H9 (cell line): Measurements from ENCODE around the gene CEP164. TPM values are rescaled to one million over a fixed set of nuclear protein-coding genes. Genes with fewer than 3 reads are reported as not detected.
A peak's percentile ranks its signal among the peaks of the same experiment; 100 is the strongest.

Experiments
- DNase-seq: peaks from one replicate; pipeline ENCODE4 v3.0.0-alpha.2; 2017
- H2AFZ ChIP-seq: one replicate; pipeline ENCODE4 v1.6.1; 2013; ENCODE audit warnings: mild to moderate bottlenecking, low read length, control low read depth, moderate library complexity
- H2AK5ac ChIP-seq: 2 replicates; pipeline ENCODE4 v1.6.1; 2013; ENCODE audit warnings: low read length, control low read depth, mixed read lengths; ENCODE audit not compliant: insufficient read length
- H2BK120ac ChIP-seq: one replicate; pipeline ENCODE4 v1.6.1; 2013; ENCODE audit warnings: low read depth, mild to moderate bottlenecking, low read length, control low read depth, inconsistent platforms; ENCODE audit not compliant: poor library complexity, severe bottlenecking
- H2BK12ac ChIP-seq: 2 replicates; pipeline ENCODE4 v1.6.1; 2013; ENCODE audit warnings: low read length, control low read depth, mixed read lengths, low read depth; ENCODE audit not compliant: insufficient read length
- H2BK15ac ChIP-seq: 2 replicates; pipeline ENCODE4 v1.6.1; 2013; ENCODE audit warnings: low read depth, low read length, control low read depth
- H2BK20ac ChIP-seq: one replicate; pipeline ENCODE4 v1.6.1; 2013; ENCODE audit warnings: low read depth, mild to moderate bottlenecking, low read length, control low read depth, inconsistent platforms; ENCODE audit not compliant: poor library complexity, severe bottlenecking
- H2BK5ac ChIP-seq: 2 replicates; pipeline ENCODE4 v1.6.1; 2013; ENCODE audit warnings: low read length, control low read depth, mixed read lengths; ENCODE audit not compliant: insufficient read length
- H3K14ac ChIP-seq: 2 replicates; pipeline ENCODE4 v1.6.1; 2013; ENCODE audit warnings: low read length, control low read depth; ENCODE audit not compliant: insufficient read depth
- H3K18ac ChIP-seq: 2 replicates; pipeline ENCODE4 v1.6.1; 2013; ENCODE audit warnings: low read depth, mild to moderate bottlenecking, mixed read lengths, low read length, control low read depth; ENCODE audit not compliant: insufficient read length
- H3K23ac ChIP-seq: 2 replicates; pipeline ENCODE4 v1.6.1; 2013; ENCODE audit warnings: low read length, control low read depth, mixed read lengths, low read depth; ENCODE audit not compliant: insufficient read length
- H3K23me2 ChIP-seq: 2 replicates; pipeline ENCODE4 v1.6.1; 2013; ENCODE audit warnings: low read depth, mild to moderate bottlenecking, mixed read lengths, low read length, control low read depth; ENCODE audit not compliant: insufficient read length, poor library complexity, severe bottlenecking
- H3K27ac ChIP-seq: 2 replicates; pipeline ENCODE4 v1.5.1; 2013; ENCODE audit warnings: low read length, control low read depth, mixed read lengths, low read depth; ENCODE audit not compliant: insufficient read length
- H3K27me3 ChIP-seq: 2 replicates; pipeline ENCODE4 v1.6.1; 2013; ENCODE audit warnings: low read length, control low read depth, inconsistent platforms; ENCODE audit not compliant: insufficient read depth
- H3K4ac ChIP-seq: 2 replicates; pipeline ENCODE4 v1.6.1; 2013; ENCODE audit warnings: low read depth, mild to moderate bottlenecking, control low read depth, inconsistent platforms, low read length, moderate library complexity
- H3K4me1 ChIP-seq: 2 replicates; pipeline ENCODE4 v1.6.1; 2013; ENCODE audit warnings: low read length, control low read depth, inconsistent platforms; ENCODE audit not compliant: insufficient read depth
- H3K4me2 ChIP-seq: 2 replicates; pipeline ENCODE4 v1.6.1; 2013; ENCODE audit warnings: low read length, control low read depth, mixed read lengths; ENCODE audit not compliant: insufficient read length, insufficient read depth
- H3K56ac ChIP-seq: 2 replicates; pipeline ENCODE4 v1.6.1; 2013; ENCODE audit warnings: low read depth, mild to moderate bottlenecking, mixed read lengths, low read length, control low read depth; ENCODE audit not compliant: insufficient read length
- H3K79me1 ChIP-seq: 2 replicates; pipeline ENCODE4 v1.6.1; 2013; ENCODE audit warnings: low read depth, mild to moderate bottlenecking, moderate library complexity, low read length, control low read depth, inconsistent platforms; ENCODE audit not compliant: insufficient read depth, poor library complexity, severe bottlenecking
- H3K79me2 ChIP-seq: 2 replicates; pipeline ENCODE4 v1.6.1; 2013; ENCODE audit warnings: low read length, control low read depth, inconsistent platforms; ENCODE audit not compliant: insufficient read depth
- H3K9ac ChIP-seq: 2 replicates; pipeline ENCODE4 v1.6.1; 2013; ENCODE audit warnings: low read length, control low read depth, mixed read lengths; ENCODE audit not compliant: insufficient read length; ENCODE audit errors: extremely low read depth
- H3K9me3 ChIP-seq: one replicate; pipeline ENCODE4 v1.6.1; 2013; ENCODE audit warnings: low read depth, low read length, inconsistent platforms; ENCODE audit not compliant: control insufficient read depth
- H3T11ph ChIP-seq: one replicate; pipeline ENCODE4 v1.6.1; 2013; ENCODE audit warnings: mild to moderate bottlenecking, low read length, control low read depth, inconsistent platforms
- H4K20me1 ChIP-seq: one replicate; pipeline ENCODE4 v1.6.1; 2013; ENCODE audit not compliant: control insufficient read depth, insufficient read length, insufficient read depth
- H4K5ac ChIP-seq: 2 replicates; pipeline ENCODE4 v1.6.1; 2013; ENCODE audit warnings: low read depth, mild to moderate bottlenecking, mixed read lengths, low read length, control low read depth; ENCODE audit not compliant: insufficient read length
- H4K8ac ChIP-seq: replicated peaks from 2 replicates; pipeline ENCODE4 v1.6.1; 2013; ENCODE audit warnings: low read length, control low read depth, mixed read lengths, low read depth; ENCODE audit not compliant: insufficient read length
- H4K91ac ChIP-seq: 2 replicates; pipeline ENCODE4 v1.6.1; 2013; ENCODE audit warnings: low read depth, mild to moderate bottlenecking, moderate library complexity, mixed read lengths, low read length, control low read depth; ENCODE audit not compliant: insufficient read length
- H3K27ac Mint-ChIP-seq, 3 experiments: 2 replicates in 2 of 3; 3 replicates in 1 of 3; pipeline ENCODE4 v1.8.0; 2020 to 2021; ENCODE audit warnings: mixed read lengths in 3 of 3, mild to moderate bottlenecking in 1 of 3, moderate library complexity in 1 of 3
- H3K27me3 Mint-ChIP-seq: 2 replicates; pipeline ENCODE4 v1.8.0; 2021; ENCODE audit warnings: low read depth, mild to moderate bottlenecking, moderate library complexity, mixed read lengths
- H3K36me3 Mint-ChIP-seq, 3 experiments: 2 replicates in 2 of 3; 3 replicates in 1 of 3; pipeline ENCODE4 v1.8.0; 2020 to 2021; ENCODE audit warnings: low read depth in 3 of 3, mixed read lengths in 3 of 3; ENCODE audit not compliant: insufficient read depth in 1 of 3
- H3K4me1 Mint-ChIP-seq, 2 experiments: 2 replicates each; pipeline ENCODE4 v1.8.0; 2020; ENCODE audit warnings: mixed read lengths in 2 of 2
- H3K4me3 Mint-ChIP-seq, 2 experiments: 2 replicates in 1 of 2; 3 replicates in 1 of 2; pipeline ENCODE4 v1.8.0; 2020 to 2021; ENCODE audit warnings: mild to moderate bottlenecking in 2 of 2, mixed read lengths in 2 of 2, moderate library complexity in 1 of 2
- H3K9me3 Mint-ChIP-seq, 2 experiments: 2 replicates in 1 of 2; 3 replicates in 1 of 2; pipeline ENCODE4 v1.8.0; 2020; ENCODE audit warnings: mild to moderate bottlenecking in 2 of 2, mixed read lengths in 2 of 2, moderate library complexity in 1 of 2
- CTCF ChIP-seq: fragments of 200-600 bp; sonication (generic); conservative IDR thresholded peaks from 3 replicates; pipeline ENCODE4 v1.8.0; 2021; ENCODE audit warnings: antibody characterized with exemption, mild to moderate bottlenecking
- WGBS: extraction: QIAGEN DNeasy Blood & Tissue Kit; methylation state at CpG from one replicate; pipeline ENCODE4 v1.1.7; 2013; ENCODE audit warnings: missing lambda C conversion rate, low lambda C conversion rate, mixed read lengths; ENCODE audit not compliant: insufficient read length; ENCODE audit errors: extremely low coverage; 5-methylcytosine and 5-hydroxymethylcytosine counted together
- total RNA-seq: library from RNA; stranded (reverse); gene quantifications from 2 replicates; pipeline ENCODE4 v1.2.1, GENCODE V29; 2021

The CEP164 gene
- total RNA-seq, 1 experiment from 2014 or later, result 24.9 TPM

- Histone ChIP-seq H2BK12ac (no peak overlapping the region), H4K91ac (no peak overlapping the region), H2AK5ac (no peak overlapping the region), H3K23ac (no peak overlapping the region), H2BK120ac (no peak overlapping the region), H3K27me3 (no peaks in the 10 kb centered on the region), H3K9me3 (no peaks in the 10 kb centered on the region), H3K79me2 (no peaks in the 10 kb centered on the region), H3K79me1 (no peaks in the 10 kb centered on the region), H4K20me1 (no peaks in the 10 kb centered on the region), H3T11ph (no peak overlapping the region), H2BK15ac (no peak overlapping the region), H3K27ac (no peak overlapping the region), H3K18ac (no peak overlapping the region), H3K4me2 (no peak overlapping the region), H2BK20ac (no peak overlapping the region), H3K56ac (no peak overlapping the region), H4K5ac (no peak overlapping the region), H2AFZ (no peak overlapping the region), H2BK5ac (no peak overlapping the region), H3K23me2 (no peaks in the 10 kb centered on the region), H3K4me1 (no peaks in the 10 kb centered on the region; the same call in 1 of the 2 replicates), H3K4ac (no peak overlapping the region), H4K8ac (no peak overlapping the region), H3K14ac (no peak overlapping the region; the same call in 1 of the 2 replicates), H3K9ac (no peak overlapping the region)
- Mint-ChIP-seq H3K27ac (peak overlapping the region in 1 of 3 experiments; percentile 94; a peak in 2 of 7 replicates), H3K36me3 (peaks cover 17 to 24% (median 22%) of the 10 kb centered on the region in 3 experiments; a peak in 6 of 7 replicates), H3K9me3 (peaks cover 0 to 1% of the 10 kb centered on the region in 2 experiments; a peak in 1 of 5 replicates), H3K4me1 (peaks cover 17 to 20% of the 10 kb centered on the region in 2 experiments), H3K27me3 (peaks cover 4% of the 10 kb centered on the region), H3K4me3 (no peak overlapping the region)
- DNase-seq, result no peak
- no peak for TF ChIP-seq CTCF
- no CpG with 5 or more reads among the region's 10 CpGs for WGBS
Measured at GRCh38 chr11:117411736-117412135, 84.1 kb downstream of the CEP164 start.
